PC-3 (cell line): ENCODE measurements around the gene SIPA1L3. TPM values are rescaled to one million over a fixed set of nuclear protein-coding genes. Genes with fewer than 3 reads are reported as not detected.

Experiments
- ATAC-seq: fragments of 200-7000 bp; cut with Tn5 transposase; 2 replicates; pipeline ENCODE4 v1.9.1; 2020; ENCODE audit warnings: mild to moderate bottlenecking, moderate library complexity
- BruUV-seq: library from RNA; stranded (reverse); fragments of 400-500 nt; replicated peaks from 2 replicates; lab custom pipeline; 2021; lab: Mats Ljungman, UMichigan
- CTCF ChIA-PET: fragments of 300-600 bp; sonication (Branson Sonifier 250); formaldehyde crosslinking; loops from one replicate; lab custom pipeline; 2022; ENCODE audit warnings: antibody characterized with exemption; lab: Charles Lee
- POLR2A ChIA-PET: fragments of 300-600 bp; sonication (Branson Sonifier 250); formaldehyde crosslinking; loops from one replicate; lab custom pipeline; 2022; ENCODE audit warnings: antibody characterized with exemption; ENCODE audit not compliant: unreplicated experiment; lab: Charles Lee
- DNase-seq: peaks from one replicate; pipeline ENCODE4 v3.0.0-alpha.2; 2015
- H2AFZ ChIP-seq: fragments of 300-600 bp; sonication (generic); 2 replicates; pipeline ENCODE4 v1.6.0; 2016; ENCODE audit warnings: antibody characterized with exemption, low read length
- H3F3A ChIP-seq: fragments of 300-600 bp; sonication (generic); one replicate; pipeline ENCODE4 v1.6.0; 2017; ENCODE audit warnings: antibody characterized with exemption, low read length, control low read depth, mild to moderate bottlenecking; ENCODE audit not compliant: unreplicated experiment
- H3K27ac ChIP-seq: fragments of 300-600 bp; sonication (generic); 2 replicates; pipeline ENCODE4 v1.5.1; 2016; ENCODE audit warnings: mild to moderate bottlenecking, low read length
- H3K27me3 ChIP-seq: fragments of 300-600 bp; sonication (generic); 2 replicates; pipeline ENCODE4 v1.6.1; 2016; ENCODE audit warnings: low read length, mixed read lengths
- H3K36me3 ChIP-seq: fragments of 300-600 bp; sonication (generic); 2 replicates; pipeline ENCODE4 v1.6.1; 2016; ENCODE audit warnings: low read depth, mixed run types, low read length, mixed read lengths
- H3K4me1 ChIP-seq: fragments of 300-600 bp; sonication (generic); 2 replicates; pipeline ENCODE4 v1.5.1; 2016; ENCODE audit warnings: low read length; ENCODE audit not compliant: insufficient read depth
- H3K4me2 ChIP-seq: fragments of 300-600 bp; sonication (generic); 2 replicates; pipeline ENCODE4 v1.6.0; 2016; ENCODE audit warnings: low read length
- H3K4me3 ChIP-seq: fragments of 300-600 bp; sonication (generic); 2 replicates; pipeline ENCODE4 v1.5.1; 2016; ENCODE audit warnings: mild to moderate bottlenecking, low read length, mixed read lengths
- H3K79me2 ChIP-seq: fragments of 300-600 bp; sonication (generic); 2 replicates; pipeline ENCODE4 v1.6.1; 2017; ENCODE audit warnings: low read length, mixed read lengths
- H3K9ac ChIP-seq: fragments of 300-600 bp; sonication (generic); 2 replicates; pipeline ENCODE4 v1.6.0; 2016; ENCODE audit warnings: mild to moderate bottlenecking, low read length
- H3K9me2 ChIP-seq: fragments of 300-600 bp; sonication (generic); replicated peaks from 2 replicates; pipeline ENCODE4 v1.6.1; 2016; ENCODE audit warnings: mixed run types, low read length, mixed read lengths
- H3K9me3 ChIP-seq: fragments of 300-600 bp; sonication (generic); 2 replicates; pipeline ENCODE4 v1.6.1; 2016; ENCODE audit warnings: low read length, mixed read lengths
- H4K20me1 ChIP-seq: fragments of 300-600 bp; sonication (generic); 2 replicates; pipeline ENCODE4 v1.6.1; 2016; ENCODE audit warnings: low read length, mixed read lengths
- EZH2 ChIP-seq: fragments of 300-600 bp; sonication (generic); IDR thresholded peaks from one replicate; pipeline ENCODE4 v1.6.1; 2017; ENCODE audit warnings: antibody characterized with exemption, mild to moderate bottlenecking, low read length; ENCODE audit not compliant: unreplicated experiment
- EZH2phosphoT487 ChIP-seq: fragments of 300-600 bp; sonication (generic); IDR thresholded peaks from 2 replicates; pipeline ENCODE4 v1.6.1; 2018; ENCODE audit warnings: mild to moderate bottlenecking, antibody characterized with exemption, low read length, borderline replicate concordance
- intact Hi-C: fragments of 100-400 bp; cut with micrococcal nuclease; formaldehyde crosslinking; loops from 2 replicates; pipeline ENCODE4 v1.9.0; 2023
- total RNA-seq: library from RNA; depleted of rRNA; stranded (reverse); fragments of >200 nt; gene quantifications from 2 replicates; pipeline ENCODE4 v1.2.3, GENCODE V29; 2014
- TF ChIP-seq, protein P1 (sequence below): fragments of 300-600 bp; sonication (generic); conservative IDR thresholded peaks from 2 replicates; pipeline ENCODE4 v1.5.1; 2017; ENCODE audit warnings: antibody characterized with exemption, low read depth, mild to moderate bottlenecking, low read length

The SIPA1L3 gene
- total RNA-seq, 1 experiment from 2014 or later = 38.7 TPM

DNA sequence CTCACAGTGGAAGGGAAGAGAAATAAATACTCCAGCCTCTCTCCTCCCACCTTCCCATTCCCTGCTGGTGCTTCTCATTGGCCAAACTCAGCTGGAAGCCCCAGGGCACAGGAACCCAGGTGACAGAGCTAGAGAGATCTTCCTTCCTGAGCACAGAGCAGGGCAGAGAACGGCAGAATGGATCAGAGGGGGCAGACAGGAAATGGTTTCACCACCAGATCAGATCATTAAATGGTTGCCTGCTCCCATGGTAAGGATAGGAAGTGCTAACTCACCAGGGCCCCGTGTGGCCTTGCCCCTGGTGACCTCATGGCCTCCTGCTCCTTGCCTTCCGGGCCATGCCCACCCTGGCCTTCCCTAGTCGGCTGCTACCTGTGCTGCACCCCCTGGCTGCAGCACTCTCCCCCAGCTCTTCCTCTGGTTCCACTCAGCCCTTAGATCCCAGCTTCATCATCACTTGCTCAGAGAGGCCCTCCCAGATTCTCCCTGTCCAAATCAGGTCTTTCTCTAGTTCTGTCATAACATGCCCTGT is 208.3 kb downstream of the SIPA1L3 start:
- intact Hi-C loops = no loop called here
- no TSS peak for BruUV-seq
- no peaks in the 10 kb centered on the region for H3K9me2 ChIP-seq
- no peaks in the 10 kb centered on the region for H3K4me1 ChIP-seq
- ATAC-seq (no peak), DNase-seq (no peak)
- H3K9ac ChIP-seq = no peak overlapping the region
- no peaks in the 10 kb centered on the region for H3K79me2 ChIP-seq
- no peaks in the 10 kb centered on the region for H4K20me1 ChIP-seq
- ChIA-PET POLR2A (no interaction called here), CTCF (no interaction called here)
- H3K4me2 ChIP-seq = no peak overlapping the region
- H3K4me3 ChIP-seq = no peak overlapping the region
- no peaks in the 10 kb centered on the region for H3K9me3 ChIP-seq
- H3K27ac ChIP-seq = no peak overlapping the region
- peaks cover 14% of the 10 kb centered on the region for H3K36me3 ChIP-seq
- no peak overlapping the region for H2AFZ ChIP-seq
- no peaks in the 10 kb centered on the region for H3K27me3 ChIP-seq
- no peak for TF ChIP-seq EZH2phosphoT487
- TF ChIP-seq EZH2 = no peak
- TF ChIP-seq, protein P1, sequence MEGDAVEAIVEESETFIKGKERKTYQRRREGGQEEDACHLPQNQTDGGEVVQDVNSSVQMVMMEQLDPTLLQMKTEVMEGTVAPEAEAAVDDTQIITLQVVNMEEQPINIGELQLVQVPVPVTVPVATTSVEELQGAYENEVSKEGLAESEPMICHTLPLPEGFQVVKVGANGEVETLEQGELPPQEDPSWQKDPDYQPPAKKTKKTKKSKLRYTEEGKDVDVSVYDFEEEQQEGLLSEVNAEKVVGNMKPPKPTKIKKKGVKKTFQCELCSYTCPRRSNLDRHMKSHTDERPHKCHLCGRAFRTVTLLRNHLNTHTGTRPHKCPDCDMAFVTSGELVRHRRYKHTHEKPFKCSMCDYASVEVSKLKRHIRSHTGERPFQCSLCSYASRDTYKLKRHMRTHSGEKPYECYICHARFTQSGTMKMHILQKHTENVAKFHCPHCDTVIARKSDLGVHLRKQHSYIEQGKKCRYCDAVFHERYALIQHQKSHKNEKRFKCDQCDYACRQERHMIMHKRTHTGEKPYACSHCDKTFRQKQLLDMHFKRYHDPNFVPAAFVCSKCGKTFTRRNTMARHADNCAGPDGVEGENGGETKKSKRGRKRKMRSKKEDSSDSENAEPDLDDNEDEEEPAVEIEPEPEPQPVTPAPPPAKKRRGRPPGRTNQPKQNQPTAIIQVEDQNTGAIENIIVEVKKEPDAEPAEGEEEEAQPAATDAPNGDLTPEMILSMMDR = no peak
- no peaks in the 10 kb centered on the region for H3F3A ChIP-seq

DNA sequence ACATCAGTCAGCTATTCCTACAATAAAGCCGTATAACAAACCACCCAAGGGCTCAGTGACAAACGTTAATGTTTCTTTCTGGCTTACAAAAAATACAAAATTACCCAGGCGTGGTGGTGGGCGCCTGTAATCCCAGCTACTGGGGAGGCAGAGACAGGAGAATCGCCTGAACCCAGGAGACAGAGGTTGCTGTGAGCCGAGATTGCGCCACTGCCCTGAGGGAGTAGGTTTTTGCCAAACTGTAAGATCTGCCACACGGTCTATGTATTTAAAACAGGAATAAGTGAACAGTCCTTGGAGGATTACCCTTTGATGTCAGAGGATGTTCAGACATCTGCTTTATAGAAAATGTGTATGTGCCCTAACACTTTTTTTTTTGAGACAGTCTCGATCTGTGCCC is 211.2 kb downstream of the SIPA1L3 start:
- Histone ChIP-seq H3K9me2 (no peaks in the 10 kb centered on the region), H2AFZ (no peak overlapping the region), H3K4me1 (no peaks in the 10 kb centered on the region), H3K4me2 (no peak overlapping the region), H3K9me3 (no peaks in the 10 kb centered on the region), H3K4me3 (no peak overlapping the region), H3K9ac (no peak overlapping the region), H3K27me3 (no peaks in the 10 kb centered on the region), H3K79me2 (no peaks in the 10 kb centered on the region), H3K27ac (no peak overlapping the region), H3F3A (no peaks in the 10 kb centered on the region), H4K20me1 (no peaks in the 10 kb centered on the region), H3K36me3 (peaks cover 17% of the 10 kb centered on the region)
- no TSS peak for BruUV-seq
- TF ChIP-seq EZH2 (no peak), EZH2phosphoT487 (no peak)
- TF ChIP-seq, protein P1 = no peak
- ChIA-PET POLR2A (no interaction called here), CTCF (no interaction called here)
- ATAC-seq (no peak), DNase-seq (no peak)
- intact Hi-C loops = no loop called here

DNA sequence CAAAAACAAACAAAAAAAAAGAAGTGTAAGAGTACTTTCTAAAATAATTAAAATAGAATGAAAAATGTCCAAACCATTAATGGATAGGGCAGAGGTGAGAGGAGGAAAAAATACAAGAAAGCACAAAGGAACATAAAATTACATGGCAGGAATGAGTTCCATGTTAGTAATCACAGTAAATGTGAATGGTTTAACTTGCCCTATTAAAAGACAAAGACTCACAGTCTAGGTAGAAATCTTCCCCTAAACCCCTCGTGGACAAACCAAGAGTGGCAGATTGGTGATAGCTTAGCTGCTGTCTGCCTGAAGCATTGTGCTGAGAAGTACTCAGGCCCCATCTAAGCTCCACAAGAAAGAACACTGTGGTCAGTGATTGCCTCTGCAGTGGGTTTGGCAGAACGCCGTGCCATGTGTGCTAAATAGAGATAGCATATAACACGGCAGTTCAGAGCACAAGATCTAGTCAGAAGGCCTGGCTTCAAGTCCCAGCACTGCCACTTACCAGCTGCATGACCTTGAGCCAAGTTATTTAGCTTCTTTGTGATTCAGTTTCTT is 213.5 kb downstream of the SIPA1L3 start:
- no peaks in the 10 kb centered on the region for H3K9me3 ChIP-seq
- H4K20me1 ChIP-seq = no peaks in the 10 kb centered on the region
- H3K27ac ChIP-seq = no peak overlapping the region
- no peak overlapping the region for H2AFZ ChIP-seq
- no peaks in the 10 kb centered on the region for H3K79me2 ChIP-seq
- H3K4me3 ChIP-seq = no peak overlapping the region
- ChIA-PET CTCF (no interaction called here), POLR2A (no interaction called here)
- H3F3A ChIP-seq = no peaks in the 10 kb centered on the region
- TF ChIP-seq EZH2phosphoT487 = no peak
- TF ChIP-seq, protein P1 = no peak
- no peak for TF ChIP-seq EZH2
- no peak for DNase-seq
- ATAC-seq = no peak
- no peak overlapping the region for H3K4me2 ChIP-seq
- H3K9ac ChIP-seq = no peak overlapping the region
- H3K4me1 ChIP-seq = no peaks in the 10 kb centered on the region
- peaks cover 17% of the 10 kb centered on the region for H3K36me3 ChIP-seq
- intact Hi-C loops = no loop called here
- no peaks in the 10 kb centered on the region for H3K27me3 ChIP-seq
- H3K9me2 ChIP-seq = no peaks in the 10 kb centered on the region
- no TSS peak for BruUV-seq
